ENCODE data around the gene CRHR1. TPM values are rescaled to one million over a fixed set of nuclear protein-coding genes. Genes with fewer than 3 reads are reported as not detected.

Gene CRHR1
- total and polyA plus RNA-seq, 2 of the 4 experiments (the other 2 are of a cell fraction), result not detected

DNA sequence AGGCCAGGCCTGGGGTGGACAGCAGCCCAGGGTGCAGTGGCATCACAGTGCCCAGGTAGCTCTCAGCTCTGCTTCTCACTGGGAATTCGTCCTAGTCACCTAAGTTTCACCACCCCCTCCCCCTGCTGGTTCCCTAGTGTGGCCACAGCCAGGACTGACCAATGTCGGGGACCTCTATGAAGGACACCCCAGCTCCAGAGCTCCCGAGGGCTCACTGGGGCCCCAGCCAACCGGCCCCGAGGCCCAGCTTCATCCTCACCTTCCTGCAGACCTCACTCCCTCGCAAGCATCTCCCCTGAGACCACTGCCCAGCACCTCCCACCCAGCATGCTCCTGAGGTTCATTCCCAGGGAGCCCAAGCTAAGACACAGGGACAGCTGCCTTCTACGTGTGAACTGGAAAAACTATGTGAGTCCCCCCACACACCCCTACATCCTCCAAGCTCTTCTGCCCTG is 65.4 kb downstream of the CRHR1 start:
- Histone ChIP-seq H3K79me1 (ENCODE audit: low read depth in 1 of 2, low read length in 2 of 2) (no peaks in the 10 kb centered on the region), H2BK15ac (ENCODE audit: low read depth, low read length) (no peak overlapping the region), H2BK20ac (ENCODE audit: low read depth, low read length) (no peak overlapping the region), H2BK5ac (ENCODE audit: low read depth, low read length, poor library complexity, severe bottlenecking) (no peak overlapping the region), H3K9me1 (ENCODE audit: insufficient read depth, low read length) (no peaks in the 10 kb centered on the region), H3K27ac (ENCODE audit: insufficient read depth, low read length) (no peak overlapping the region), H3K18ac (ENCODE audit: low read depth, low read length) (no peak overlapping the region), H3K14ac (replicated peaks; ENCODE audit: low read depth, low read length) (no peak overlapping the region), H3K27me3 (ENCODE audit: control insufficient read depth, insufficient read depth, low read length) (peaks cover 7% of the 10 kb centered on the region; the same call in 1 of the 2 replicates), H3K36me3 (ENCODE audit: control insufficient read depth, insufficient read depth, low read length) (no peaks in the 10 kb centered on the region), H3K4me2 (ENCODE audit: low read depth, low read length) (no peak overlapping the region), H3K9me3 (ENCODE audit: control insufficient read depth, insufficient read depth, low read length) (no peaks in the 10 kb centered on the region), H4K91ac (ENCODE audit: insufficient read depth, low read depth, low read length) (no peak overlapping the region), H4K20me1 (ENCODE audit: insufficient read depth, low read length) (no peaks in the 10 kb centered on the region), H2AFZ (replicated peaks; ENCODE audit: low read length, poor library complexity) (no peak overlapping the region), H3K23ac (ENCODE audit: low read depth, low read length) (no peak overlapping the region), H3K9ac (ENCODE audit: low read depth, low read length) (no peak overlapping the region), H4K5ac (ENCODE audit: low read depth, low read length) (no peak overlapping the region), H3K4me1 (ENCODE audit: control insufficient read depth, insufficient read depth, low read length) (no peaks in the 10 kb centered on the region), H2BK120ac (ENCODE audit: low read depth, low read length) (no peak overlapping the region), H2AK5ac (ENCODE audit: low read depth, low read length) (no peak overlapping the region), H3K4me3 (ENCODE audit: insufficient read depth, low read depth, low read length) (no peak overlapping the region), H3K56ac (ENCODE audit: extremely low read depth, insufficient read depth, low read length) (no peak overlapping the region), H3K4ac (ENCODE audit: low read depth, low read length) (no peak overlapping the region), H2AK9ac (replicated peaks; ENCODE audit: low read depth, low read length, poor library complexity) (no peak overlapping the region), H4K8ac (ENCODE audit: low read depth in 2 of 2, low read length in 2 of 2) (no peak overlapping the region)
- DNase-seq (no peak), ATAC-seq (ENCODE audit: low read depth) (no peak)
- BruUV-seq (replicated peaks), result no TSS peak
- POLR2A ChIA-PET (ENCODE audit: unreplicated experiment), result interaction anchor here (0.5 to 0.6 kb wide), 2 partner anchors 212 to 239 kb away, joined by 4 read pairs; no protein-coding TSS in a partner anchor
- CTCF ChIA-PET, result no interaction called here
- intact Hi-C loops (cut with micrococcal nuclease), result no loop called here
- in situ Hi-C loops (cut with MboI; ENCODE audit: low sequenced_read_pairs), result loop anchor here (25.0 kb wide), 1 partner anchor 437 kb away; no protein-coding TSS in a partner anchor
- TF ChIP-seq RAD21 (IDR thresholded peaks at IDR 0.05; ENCODE audit: low read length) (no peak), MAFK (IDR thresholded peaks at IDR 0.05; ENCODE audit: low read depth, low read length) (no peak), RFX5 (IDR thresholded peaks at IDR 0.05; ENCODE audit: low read depth, low read length) (no peak), BHLHE40 (IDR thresholded peaks at IDR 0.05; ENCODE audit: low read depth, low read length) (no peak), CEBPB (IDR thresholded peaks at IDR 0.05; ENCODE audit: low read depth, low read length) (no peak), POLR2A (IDR thresholded peaks at IDR 0.05; ENCODE audit: low read depth, low read length) (no peak), CHD1 (IDR thresholded peaks at IDR 0.05; ENCODE audit: low read depth, low read length) (no peak), RCOR1 (IDR thresholded peaks at IDR 0.05; ENCODE audit: insufficient replicate concordance, low read length) (no peak), SMC3 (IDR thresholded peaks at IDR 0.05; ENCODE audit: low read depth, low read length) (no peak), MAZ (IDR thresholded peaks at IDR 0.05; ENCODE audit: borderline replicate concordance, low read depth, low read length) (no peak), MXI1 (IDR thresholded peaks at IDR 0.05; ENCODE audit: borderline replicate concordance, low read depth, low read length) (no peak), NFE2L2 (IDR thresholded peaks at IDR 0.05; ENCODE audit: low read depth, low read length) (no peak), FOS (IDR thresholded peaks at IDR 0.05; ENCODE audit: low read depth, low read length) (no peak)
- TF ChIP-seq, protein P1, sequence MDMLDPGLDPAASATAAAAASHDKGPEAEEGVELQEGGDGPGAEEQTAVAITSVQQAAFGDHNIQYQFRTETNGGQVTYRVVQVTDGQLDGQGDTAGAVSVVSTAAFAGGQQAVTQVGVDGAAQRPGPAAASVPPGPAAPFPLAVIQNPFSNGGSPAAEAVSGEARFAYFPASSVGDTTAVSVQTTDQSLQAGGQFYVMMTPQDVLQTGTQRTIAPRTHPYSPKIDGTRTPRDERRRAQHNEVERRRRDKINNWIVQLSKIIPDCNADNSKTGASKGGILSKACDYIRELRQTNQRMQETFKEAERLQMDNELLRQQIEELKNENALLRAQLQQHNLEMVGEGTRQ (IDR thresholded peaks at IDR 0.05; ENCODE audit: low read depth, low read length), result no peak
- TF ChIP-seq, protein P2, sequence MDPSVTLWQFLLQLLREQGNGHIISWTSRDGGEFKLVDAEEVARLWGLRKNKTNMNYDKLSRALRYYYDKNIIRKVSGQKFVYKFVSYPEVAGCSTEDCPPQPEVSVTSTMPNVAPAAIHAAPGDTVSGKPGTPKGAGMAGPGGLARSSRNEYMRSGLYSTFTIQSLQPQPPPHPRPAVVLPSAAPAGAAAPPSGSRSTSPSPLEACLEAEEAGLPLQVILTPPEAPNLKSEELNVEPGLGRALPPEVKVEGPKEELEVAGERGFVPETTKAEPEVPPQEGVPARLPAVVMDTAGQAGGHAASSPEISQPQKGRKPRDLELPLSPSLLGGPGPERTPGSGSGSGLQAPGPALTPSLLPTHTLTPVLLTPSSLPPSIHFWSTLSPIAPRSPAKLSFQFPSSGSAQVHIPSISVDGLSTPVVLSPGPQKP (IDR thresholded peaks at IDR 0.05; ENCODE audit: borderline replicate concordance, low read depth, low read length), result no peak
- TF ChIP-seq, protein P3, sequence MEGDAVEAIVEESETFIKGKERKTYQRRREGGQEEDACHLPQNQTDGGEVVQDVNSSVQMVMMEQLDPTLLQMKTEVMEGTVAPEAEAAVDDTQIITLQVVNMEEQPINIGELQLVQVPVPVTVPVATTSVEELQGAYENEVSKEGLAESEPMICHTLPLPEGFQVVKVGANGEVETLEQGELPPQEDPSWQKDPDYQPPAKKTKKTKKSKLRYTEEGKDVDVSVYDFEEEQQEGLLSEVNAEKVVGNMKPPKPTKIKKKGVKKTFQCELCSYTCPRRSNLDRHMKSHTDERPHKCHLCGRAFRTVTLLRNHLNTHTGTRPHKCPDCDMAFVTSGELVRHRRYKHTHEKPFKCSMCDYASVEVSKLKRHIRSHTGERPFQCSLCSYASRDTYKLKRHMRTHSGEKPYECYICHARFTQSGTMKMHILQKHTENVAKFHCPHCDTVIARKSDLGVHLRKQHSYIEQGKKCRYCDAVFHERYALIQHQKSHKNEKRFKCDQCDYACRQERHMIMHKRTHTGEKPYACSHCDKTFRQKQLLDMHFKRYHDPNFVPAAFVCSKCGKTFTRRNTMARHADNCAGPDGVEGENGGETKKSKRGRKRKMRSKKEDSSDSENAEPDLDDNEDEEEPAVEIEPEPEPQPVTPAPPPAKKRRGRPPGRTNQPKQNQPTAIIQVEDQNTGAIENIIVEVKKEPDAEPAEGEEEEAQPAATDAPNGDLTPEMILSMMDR (conservative IDR thresholded peaks at IDR 0.05; ENCODE audit: low read depth, low read length), result no peak
- dilution Hi-C loops (cut with HindIII; ENCODE audit: low sequenced_read_pairs, unreplicated experiment), result no loop called here
- WGBS, 2 experiments (ENCODE audit: extremely low coverage in 2 of 2, insufficient read length in 1 of 2), result 83% methylated on average over 2 of the region's 7 CpGs; no CpG with 5 or more reads in 1 of the 2 experiments
